ENCODE results near the gene ANKEF1.

Gene ANKEF1

GRCh38 chr20:10089871-10090587 is 55.2 kb downstream of the ANKEF1 start:
- Histone ChIP-seq H3K9ac (ENCODE audit: low read depth, low read length) (no peak overlapping the region), H3K9me3 (ENCODE audit: control insufficient read depth, insufficient read depth, low read length) (no peaks in the 10 kb centered on the region), H3K4me1 (ENCODE audit: insufficient read depth, low read length) (0 out of 2 replicates have a peak, but pooled peaks cover 4% of the 10 kb centered on the region), H3K36me3 (ENCODE audit: insufficient read depth, low read length) (no peaks in the 10 kb centered on the region)

- Histone ChIP-seq H3K9ac (ENCODE audit: low read depth, low read length) (no peak overlapping the region), H3K9me3 (ENCODE audit: control insufficient read depth, insufficient read depth, low read length) (no peaks in the 10 kb centered on the region), H3K4me1 (ENCODE audit: insufficient read depth, low read length) (0 out of 2 replicates have a peak, but pooled peaks cover 4% of the 10 kb centered on the region), H3K36me3 (ENCODE audit: insufficient read depth, low read length) (no peaks in the 10 kb centered on the region)
Measured at GRCh38 chr20:10090588-10091166, 55.9 kb downstream of the ANKEF1 start.

DNA sequence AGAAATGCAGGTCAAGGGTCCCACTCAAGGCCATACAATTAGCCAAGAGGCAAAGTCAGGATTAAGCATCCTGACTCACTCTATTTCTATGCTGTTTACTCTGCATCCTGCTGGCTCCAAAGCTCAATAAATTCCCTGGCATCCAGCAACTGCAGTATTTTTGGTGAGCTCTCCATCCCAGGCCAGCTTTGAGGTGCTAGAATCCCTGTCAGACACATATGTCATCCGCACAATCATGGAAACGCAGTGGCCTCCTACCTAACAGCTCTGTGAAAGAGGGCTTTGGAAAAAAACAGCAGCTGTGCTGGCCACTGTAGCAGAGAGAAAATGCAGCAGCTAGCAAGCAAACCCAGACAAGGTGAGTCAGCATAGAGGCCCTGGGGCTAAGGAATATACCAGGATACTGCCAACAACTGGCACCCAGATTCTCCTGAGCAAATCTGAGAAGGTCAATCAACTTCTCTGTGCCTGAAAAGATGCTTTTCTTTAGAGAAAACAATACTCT is 58.4 kb downstream of the ANKEF1 start:
- 0 out of 2 replicates have a peak, but pooled peaks cover 4% of the 10 kb centered on the region for H3K4me1 ChIP-seq (ENCODE audit: insufficient read depth, low read length)
- H3K9me3 ChIP-seq (ENCODE audit: control insufficient read depth, insufficient read depth, low read length), result no peaks in the 10 kb centered on the region
- no peak overlapping the region for H3K9ac ChIP-seq (ENCODE audit: low read depth, low read length)
- no peaks in the 10 kb centered on the region for H3K36me3 ChIP-seq (ENCODE audit: insufficient read depth, low read length)

DNA sequence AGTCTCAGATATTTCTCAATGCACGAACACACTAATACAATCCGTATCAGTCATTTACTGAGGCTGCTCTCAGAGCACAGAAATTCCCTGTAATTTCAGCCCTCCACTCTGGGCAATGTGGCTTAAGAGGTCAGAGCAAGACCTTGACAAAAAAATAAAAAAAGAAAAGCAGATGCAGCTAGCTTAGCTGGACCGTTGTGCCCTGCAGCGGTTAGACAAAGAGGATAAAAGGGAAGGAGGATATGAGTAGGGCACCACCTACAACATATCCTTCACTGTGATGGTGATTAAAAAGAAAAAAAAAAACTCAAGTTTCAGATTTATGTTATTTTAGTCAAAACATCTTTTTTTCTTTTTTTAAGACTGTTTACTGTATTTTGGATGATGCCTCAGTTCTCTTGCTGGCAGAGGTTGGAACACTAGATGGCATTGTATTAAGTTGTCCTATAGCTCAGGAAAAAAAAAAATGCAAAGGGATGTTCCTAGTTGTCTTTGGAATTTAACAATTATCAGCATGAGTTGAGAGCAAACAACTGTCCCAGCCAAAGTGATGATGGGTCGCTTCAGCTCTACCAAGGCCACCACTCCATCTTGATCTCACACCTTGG is 59.9 kb downstream of the ANKEF1 start:
- no peak overlapping the region for H3K9ac ChIP-seq (ENCODE audit: low read depth, low read length)
- H3K36me3 ChIP-seq (ENCODE audit: insufficient read depth, low read length), result no peaks in the 10 kb centered on the region
- H3K4me1 ChIP-seq (ENCODE audit: insufficient read depth, low read length), result 0 out of 2 replicates have a peak, but pooled peaks cover 4% of the 10 kb centered on the region
- no peaks in the 10 kb centered on the region for H3K9me3 ChIP-seq (ENCODE audit: control insufficient read depth, insufficient read depth, low read length)

DNA sequence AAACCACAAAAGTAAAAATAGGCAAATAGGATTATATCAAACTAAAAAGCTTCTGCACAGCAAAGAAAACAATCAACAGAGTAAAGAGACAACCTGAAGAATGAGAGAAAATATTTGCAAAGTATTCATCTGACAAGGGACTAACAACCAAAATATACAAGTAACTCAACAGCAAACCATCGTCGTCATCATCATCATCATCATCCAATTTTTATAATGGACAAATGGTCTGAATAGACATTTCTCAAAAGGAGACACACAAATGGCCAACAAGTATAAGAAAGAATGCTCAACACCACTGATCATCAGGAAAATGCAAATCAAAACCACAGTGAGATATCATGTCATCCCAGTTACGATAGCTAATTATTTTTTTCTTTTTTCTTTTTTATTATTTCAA is 62.0 kb downstream of the ANKEF1 start:
- Histone ChIP-seq H3K36me3 (ENCODE audit: insufficient read depth, low read length) (no peaks in the 10 kb centered on the region), H3K9me3 (ENCODE audit: control insufficient read depth, insufficient read depth, low read length) (peaks cover 2% of the 10 kb centered on the region; the same call in 1 of the 2 replicates)

GRCh38 chr20:10105046-10105445 is 70.3 kb downstream of the ANKEF1 start:
- no peaks in the 10 kb centered on the region for H3K4me1 ChIP-seq (ENCODE audit: insufficient read depth, low read length)
- no peak overlapping the region for H3K9ac ChIP-seq (ENCODE audit: low read depth, low read length)
- H3K36me3 ChIP-seq (ENCODE audit: insufficient read depth, low read length), result no peaks in the 10 kb centered on the region; the same call in 1 of the 2 replicates
- H3K9me3 ChIP-seq (ENCODE audit: control insufficient read depth, insufficient read depth, low read length), result peaks cover 2% of the 10 kb centered on the region; the same call in 1 of the 2 replicates

More for the DNA sequence above, 62.0 kb downstream of the ANKEF1 start:
- Histone ChIP-seq H3K9ac (ENCODE audit: low read depth, low read length) (no peak overlapping the region), H3K4me1 (ENCODE audit: insufficient read depth, low read length) (0 out of 2 replicates have a peak, but pooled peaks cover 4% of the 10 kb centered on the region)
